SK-N-MC (cell line): ENCODE results near the gene B4GALNT2.

Source experiments
- EZH2 ChIP-seq: fragments of 200-600 bp; sonication (generic); IDR thresholded peaks from one replicate; pipeline ENCODE4 v1.6.1; 2017; ENCODE audit warnings: antibody characterized with exemption
- FOXP2 ChIP-seq: optimal IDR thresholded peaks from 2 replicates; pipeline ENCODE3; 2011; ENCODE audit warnings: mild to moderate bottlenecking, moderate library complexity; ENCODE audit not compliant: insufficient read depth; ENCODE audit errors: extremely low read length, control extremely low read depth
- POLR2AphosphoS5 ChIP-seq: IDR thresholded peaks from 2 replicates; pipeline ENCODE4 v1.6.1; 2012; ENCODE audit warnings: mild to moderate bottlenecking, low read depth, low read length, borderline replicate concordance

DNA sequence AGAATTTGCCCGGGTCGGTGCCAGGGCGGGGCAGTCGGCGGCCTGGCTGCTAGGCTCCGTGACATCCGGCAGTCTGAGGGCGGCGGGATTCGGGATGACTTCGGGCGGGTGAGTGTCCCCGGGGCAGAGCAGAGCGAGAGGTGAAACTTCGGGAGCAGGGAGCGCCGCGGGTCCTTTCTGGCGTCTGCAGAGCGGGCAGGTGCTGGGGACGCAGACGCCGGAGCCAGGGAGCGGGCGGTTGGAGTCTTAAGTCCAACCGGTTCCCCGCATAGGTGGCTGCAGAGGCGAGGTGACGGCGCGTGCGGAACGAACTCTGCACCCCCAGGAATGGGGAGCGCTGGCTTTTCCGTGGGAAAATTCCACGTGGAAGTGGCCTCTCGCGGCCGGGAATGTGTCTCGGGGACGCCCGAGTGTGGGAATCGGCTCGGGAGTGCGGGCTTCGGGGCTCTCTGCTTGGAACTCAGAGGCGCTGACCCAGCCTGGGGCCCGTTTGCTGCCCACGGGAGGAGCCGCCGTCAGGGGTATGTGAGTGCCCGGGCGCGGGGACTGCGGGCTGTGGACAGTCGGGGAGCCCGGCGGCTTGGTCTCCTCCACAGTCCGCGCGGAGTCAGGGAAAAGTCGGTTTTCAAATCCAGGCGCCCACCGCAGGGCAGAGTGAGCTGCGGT, at the start of gene B4GALNT2:
- no peak for TF ChIP-seq EZH2
- no peak for TF ChIP-seq POLR2AphosphoS5
- TF ChIP-seq FOXP2 = no peak
